HK-2 (cell line): ENCODE measurements around the gene HGD.
"Not testable (repeated sequence)": the region's sequence is repeated elsewhere in the genome, so short reads cannot be mapped to it uniquely, and the experiment has no call there.

Source experiments
- DNase-seq: peaks from one replicate; pipeline ENCODE4 v3.0.0-alpha.2; 2018; ENCODE audit not compliant: unreplicated experiment

Gene HGD, protein sequence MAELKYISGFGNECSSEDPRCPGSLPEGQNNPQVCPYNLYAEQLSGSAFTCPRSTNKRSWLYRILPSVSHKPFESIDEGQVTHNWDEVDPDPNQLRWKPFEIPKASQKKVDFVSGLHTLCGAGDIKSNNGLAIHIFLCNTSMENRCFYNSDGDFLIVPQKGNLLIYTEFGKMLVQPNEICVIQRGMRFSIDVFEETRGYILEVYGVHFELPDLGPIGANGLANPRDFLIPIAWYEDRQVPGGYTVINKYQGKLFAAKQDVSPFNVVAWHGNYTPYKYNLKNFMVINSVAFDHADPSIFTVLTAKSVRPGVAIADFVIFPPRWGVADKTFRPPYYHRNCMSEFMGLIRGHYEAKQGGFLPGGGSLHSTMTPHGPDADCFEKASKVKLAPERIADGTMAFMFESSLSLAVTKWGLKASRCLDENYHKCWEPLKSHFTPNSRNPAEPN

DNA sequence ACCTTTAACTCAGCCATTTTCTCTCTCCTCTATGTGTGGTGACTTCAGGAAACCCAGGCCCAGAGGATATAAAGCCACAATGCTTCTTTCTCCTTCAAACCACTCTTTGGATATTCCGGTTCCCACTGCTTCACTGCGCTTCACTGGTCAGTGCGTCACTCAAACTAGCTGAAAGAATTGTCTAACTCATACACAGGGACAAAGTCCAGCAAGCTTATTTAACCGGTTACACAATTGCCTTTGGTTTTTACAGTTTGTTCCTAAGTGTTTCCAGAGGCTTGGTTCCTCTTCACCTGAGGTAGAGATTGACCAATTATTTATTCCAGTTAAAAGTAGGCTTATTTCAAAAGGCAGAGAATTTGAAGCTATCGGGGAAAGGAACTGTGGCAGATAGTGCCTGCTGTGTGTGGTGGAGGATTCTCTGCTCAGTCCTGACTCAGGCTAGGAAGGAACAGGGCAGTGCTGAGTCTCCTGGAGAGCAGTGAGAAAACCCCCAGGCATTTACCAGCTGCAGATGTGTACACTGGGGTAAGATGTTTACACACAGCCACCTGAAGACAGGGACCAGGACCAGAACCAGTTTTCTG lies at the start of gene HGD:
Gene HGD (minus strand): TSS at position 145 of the 587 bp plus-strand sequence. CDS start 128 bp downstream, at position 17.
- peak; percentile 57 for DNase-seq

DNA sequence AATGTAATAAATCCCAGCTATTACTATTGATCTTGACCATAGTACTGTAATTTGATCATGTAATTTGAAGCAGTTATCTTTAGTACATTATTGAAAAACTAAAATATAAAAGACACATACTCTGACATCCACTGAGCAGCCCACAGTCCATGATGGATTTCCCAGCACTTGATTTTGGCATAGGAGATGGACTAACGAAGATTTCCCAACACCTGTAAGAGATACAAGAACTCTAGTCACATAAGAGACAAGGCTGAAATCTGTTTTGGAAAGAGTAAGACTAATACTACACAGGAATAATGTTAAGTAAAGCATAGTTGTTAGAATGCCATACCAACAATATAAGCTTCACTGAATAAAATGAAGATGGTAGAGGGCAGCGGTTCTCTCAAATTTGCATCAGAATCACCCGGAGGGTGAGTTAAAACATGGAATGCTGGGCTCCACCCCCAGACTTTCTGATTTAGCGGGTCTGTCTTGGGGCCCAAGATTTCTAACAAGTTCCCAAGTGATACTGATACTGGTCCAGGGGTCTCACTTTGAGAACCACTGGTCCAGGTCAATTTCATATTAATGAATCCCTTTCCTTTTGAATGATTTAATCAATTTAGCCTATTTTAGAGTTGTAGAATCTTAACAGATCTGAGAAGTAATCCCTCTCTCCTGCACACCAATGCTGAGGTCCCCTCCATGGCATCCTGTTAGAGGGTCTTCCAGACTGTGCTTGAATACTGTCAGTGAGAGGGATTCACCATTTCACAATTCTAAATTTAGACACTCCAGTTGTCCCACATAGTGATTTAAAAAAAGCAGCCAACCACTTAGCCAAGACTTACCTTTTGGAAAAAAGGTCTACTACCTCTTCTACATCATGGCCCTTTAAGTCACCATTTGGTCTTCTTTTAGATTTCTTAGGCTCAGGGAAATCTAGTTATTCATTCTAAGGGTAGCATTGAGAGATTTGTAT lies 48.8 kb upstream of the HGD start:
- DNase-seq = no peak

DNA sequence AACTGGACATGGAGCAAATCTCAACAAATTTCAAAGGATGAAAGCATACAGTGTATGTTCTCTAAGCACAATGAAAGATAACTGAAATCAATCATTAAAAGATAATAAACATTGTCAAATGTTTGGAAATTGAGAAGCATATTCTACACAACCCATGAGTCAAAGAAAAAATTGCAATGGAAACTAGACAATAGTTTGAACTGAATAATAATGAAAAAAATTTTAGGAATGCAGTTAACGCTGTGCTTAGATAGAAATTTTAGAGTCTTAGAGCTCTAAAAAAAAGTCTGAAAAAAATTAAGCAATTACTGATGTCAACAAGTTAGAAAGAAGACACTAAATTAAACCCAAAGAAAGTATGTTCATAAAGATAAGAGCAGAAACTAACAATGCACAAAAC lies 44.8 kb upstream of the HGD start:
- no peak for DNase-seq

DNA sequence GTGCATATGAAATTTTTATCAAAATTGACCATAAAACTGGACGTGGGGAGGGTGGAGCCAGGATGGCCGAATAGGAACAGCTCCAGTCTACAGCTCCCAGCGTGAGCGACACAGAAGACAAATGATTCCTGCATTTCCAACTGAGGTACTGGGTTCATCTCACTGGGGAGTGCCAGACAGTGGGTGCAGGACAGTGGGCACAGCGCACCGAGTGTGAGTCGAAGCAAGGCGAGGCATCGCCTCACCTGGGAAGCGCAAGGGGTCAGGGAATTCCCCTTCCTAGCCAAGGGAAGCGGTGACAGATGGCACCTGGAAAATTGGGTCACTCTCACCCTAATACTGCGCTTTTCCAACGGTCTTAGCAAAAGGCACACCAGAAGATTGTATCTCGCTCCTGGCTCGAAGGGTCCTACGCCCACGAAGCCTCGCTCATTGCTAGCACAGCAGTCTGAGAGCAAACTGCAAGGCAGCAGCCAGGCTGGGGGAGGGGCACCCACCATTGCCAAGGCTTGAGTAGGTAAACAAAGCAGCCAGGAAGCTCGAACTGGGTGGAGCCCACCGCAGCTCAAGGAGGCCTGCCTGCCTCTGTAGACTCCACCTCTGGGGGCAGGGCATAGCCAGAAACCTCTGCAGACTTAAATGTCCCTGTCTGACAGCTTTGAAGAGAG lies 37.3 kb upstream of the HGD start:
- not testable (repeated sequence) for DNase-seq

DNA sequence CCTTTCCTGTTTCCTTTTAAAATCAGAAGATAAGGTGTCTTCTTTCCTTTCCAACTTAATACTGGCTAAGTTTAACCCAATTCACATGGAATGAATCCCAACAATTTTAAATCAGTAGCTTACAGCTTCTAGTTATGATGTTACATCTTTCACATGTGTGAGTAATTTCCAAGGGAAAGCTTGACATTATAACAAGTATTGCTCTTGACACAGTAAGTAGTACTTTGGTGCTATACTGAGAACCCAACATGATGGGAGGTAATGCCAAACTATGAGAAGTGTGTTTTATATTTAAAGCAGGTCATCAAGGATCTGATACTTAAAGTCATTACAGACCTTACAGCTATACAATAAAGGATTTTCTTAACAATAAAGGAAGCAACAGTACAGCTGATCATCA lies 31.2 kb upstream of the HGD start:
- no peak for DNase-seq

DNA sequence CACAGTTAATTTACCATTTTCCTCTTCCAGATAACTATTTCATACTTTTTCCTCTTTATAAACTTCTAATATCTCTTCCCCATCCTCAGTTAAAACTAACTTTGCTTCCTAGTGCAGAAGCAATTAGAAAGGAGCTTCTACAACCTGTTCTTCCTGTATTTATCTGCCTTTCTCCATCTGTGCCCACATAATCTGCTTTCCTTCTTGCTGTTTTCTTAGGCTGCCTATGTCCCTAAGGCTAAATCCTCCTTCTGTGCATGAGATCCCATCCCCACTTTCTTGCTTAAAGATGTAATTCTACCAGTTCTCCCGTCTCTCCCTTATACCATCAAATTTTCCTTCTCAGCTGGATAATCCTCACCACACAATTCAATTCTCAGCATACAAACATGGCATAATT lies 28.3 kb upstream of the HGD start:
- DNase-seq = no peak

DNA sequence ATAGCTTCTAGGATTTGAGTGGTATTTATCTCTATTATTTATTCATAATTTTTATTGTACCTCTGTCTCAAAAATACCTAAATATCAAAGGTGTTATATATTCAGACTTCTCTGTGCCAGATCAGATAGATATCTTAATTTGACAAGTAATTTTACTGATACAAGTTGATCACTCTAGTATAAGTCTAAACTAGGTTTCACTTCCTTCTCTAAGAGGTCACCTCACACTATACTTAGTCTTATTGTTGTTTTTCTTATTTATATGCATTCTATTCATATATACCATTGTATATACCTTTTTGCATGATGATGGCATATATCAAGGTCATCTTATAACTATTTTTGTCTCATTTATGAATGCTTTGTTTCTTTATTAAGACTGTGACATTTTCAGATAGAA lies 26.4 kb upstream of the HGD start:
- no peak for DNase-seq

DNA sequence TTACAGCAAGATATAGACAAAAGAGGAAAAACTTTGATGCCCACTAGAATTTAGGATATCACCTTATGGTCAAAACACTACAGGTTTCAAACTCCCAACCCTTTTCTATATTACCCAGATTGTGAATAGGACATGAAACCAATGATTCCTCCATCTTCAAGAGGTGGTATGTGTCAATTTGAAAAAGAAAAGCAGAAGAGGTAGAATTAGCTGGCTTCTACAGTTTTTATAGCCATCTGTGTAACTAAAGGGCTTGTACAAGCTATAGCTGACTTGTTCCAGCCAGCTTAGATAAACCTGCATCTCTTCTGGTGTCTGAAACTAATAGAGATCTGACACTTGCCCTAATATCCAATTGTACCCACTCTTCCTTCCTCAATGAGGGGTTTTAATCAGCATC lies 24.9 kb upstream of the HGD start:
- no peak for DNase-seq

DNA sequence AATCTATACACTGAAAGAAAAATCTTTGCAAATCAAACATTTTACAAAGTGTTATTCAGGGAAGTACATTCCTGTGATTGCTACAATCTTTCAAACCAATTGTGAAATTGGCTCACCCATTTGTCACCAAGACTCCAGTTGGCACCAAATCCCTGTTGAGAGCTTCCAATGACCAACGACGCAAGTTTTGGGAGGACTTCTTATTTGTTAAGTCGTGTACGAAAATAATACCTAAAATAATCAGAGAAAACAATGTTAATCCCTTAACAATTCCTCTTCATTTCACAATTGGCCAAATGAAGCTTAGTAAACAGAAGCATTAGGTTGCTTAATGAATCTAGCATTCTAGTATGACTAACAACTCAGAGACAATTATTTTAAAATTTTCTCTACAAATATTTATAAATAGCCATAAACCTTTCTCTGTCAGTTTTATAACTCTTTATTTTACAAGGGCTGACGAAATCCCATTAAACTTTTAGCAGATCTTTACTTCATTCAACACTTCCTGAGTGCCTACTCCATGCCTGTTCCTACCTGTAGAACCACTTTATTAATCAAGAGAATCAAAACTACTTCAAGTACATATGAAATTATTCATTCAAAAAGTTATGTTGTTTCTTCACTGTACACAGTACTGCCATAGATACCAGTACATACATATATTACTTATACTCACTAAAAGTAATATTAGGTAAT lies 24.0 kb upstream of the HGD start:
- no peak for DNase-seq

DNA sequence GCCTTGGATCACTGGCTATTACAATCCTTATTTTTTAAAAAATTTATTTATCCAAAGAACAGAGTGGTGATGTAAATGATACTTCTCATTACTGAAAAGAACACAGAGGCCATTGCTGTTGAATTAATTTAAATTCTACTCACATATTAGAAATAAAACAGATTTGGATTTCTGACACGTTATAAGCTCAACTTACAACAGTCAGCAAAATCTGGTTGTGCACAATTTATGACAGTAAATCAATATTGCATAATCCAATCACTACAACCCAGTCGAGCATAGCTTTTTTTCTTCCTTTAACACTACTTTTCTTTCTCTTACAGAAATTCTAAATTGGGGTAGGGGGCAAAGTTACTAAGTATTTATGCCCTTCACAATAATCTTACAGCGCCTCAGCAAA lies 17.3 kb upstream of the HGD start:
- DNase-seq = no peak

DNA sequence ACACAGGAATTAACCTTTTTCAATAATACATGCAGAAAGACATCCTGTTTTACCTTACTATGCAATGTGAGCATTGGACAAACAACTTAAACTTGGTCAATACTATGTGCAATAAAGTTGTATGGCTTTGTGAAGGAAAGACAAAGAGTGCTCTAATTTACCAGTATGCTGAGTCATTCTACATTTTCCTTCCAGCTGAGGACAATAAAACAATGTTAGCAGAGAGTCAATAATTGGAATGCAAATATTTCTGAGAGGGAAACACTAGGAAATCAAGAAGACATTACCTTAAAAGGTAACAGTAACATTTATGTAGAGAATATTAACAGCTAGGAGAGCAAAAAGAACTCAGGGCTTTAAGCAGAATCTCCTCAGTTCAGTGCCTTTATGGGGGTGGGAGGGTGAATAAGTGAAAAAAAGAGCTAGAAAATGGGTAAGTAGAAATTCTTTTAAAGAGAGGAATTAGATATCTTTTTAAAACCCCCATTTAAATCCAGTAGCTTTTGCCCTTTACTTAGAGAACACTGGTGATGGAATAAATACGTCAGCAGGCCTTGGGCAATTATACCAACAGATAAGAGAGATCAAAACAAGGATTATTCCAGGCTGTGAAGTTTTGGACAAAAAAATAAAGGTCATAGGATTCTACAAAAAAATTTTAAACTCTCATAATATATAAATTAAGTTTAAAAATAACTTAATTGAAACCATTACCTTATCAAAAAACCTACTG lies 11.6 kb upstream of the HGD start:
- DNase-seq = no peak

DNA sequence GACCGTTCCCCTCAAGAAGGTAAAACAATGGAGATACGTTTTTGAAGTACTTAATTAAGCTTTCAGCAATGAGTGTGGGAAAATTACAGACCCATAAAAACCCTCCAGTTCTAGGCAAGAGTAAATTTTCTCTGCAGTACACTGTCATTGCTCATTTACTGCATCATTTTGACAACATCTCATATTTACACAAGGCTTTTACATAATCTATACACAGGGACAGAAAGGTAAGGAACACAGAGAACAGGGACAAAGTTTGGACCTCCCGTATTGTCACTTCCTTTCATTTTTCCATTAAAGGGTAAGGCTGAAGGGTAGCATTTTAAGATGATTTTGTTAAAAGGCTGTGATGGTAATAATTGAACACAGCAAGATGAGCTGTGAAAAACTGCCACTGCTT lies 7.4 kb upstream of the HGD start:
- DNase-seq = no peak

DNA sequence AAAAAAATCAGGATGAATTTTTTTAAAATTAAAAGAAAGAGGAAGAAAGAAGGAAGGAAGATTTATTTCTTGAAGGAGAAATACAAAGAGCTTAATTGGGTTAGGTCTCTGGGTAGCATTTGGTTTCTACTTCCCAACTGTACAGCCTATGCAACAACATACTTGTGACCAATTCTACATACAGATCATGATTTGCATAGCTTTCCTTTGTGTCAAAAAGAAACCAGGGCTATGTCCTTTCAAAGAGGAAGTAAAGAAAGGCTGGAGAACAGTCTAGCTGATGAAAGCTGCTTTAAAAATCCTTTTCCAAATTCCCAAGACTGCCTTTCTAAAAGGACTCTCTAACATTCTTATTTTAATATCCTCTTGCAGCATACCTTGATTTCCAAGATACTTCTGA lies 6.1 kb upstream of the HGD start:
- no peak for DNase-seq

DNA sequence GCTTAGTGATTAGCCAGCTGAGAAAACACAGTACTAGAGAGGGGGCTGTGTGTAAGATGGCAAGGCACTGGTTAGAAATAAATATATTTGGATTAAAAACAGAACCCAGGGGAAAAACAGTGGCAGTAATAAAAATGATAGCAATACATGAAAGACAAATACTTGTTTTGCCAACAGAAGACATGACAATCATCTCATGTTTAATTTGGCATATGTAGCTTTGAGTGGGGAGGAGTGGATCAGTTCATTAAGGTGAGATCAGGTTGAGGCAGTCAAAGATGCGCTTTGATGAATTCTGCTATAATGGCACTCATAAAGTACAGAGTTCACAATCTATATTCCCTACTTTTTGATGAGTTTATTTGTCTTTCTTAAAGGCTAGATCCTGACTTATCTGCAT lies 3.4 kb upstream of the HGD start:
- DNase-seq = no peak

DNA sequence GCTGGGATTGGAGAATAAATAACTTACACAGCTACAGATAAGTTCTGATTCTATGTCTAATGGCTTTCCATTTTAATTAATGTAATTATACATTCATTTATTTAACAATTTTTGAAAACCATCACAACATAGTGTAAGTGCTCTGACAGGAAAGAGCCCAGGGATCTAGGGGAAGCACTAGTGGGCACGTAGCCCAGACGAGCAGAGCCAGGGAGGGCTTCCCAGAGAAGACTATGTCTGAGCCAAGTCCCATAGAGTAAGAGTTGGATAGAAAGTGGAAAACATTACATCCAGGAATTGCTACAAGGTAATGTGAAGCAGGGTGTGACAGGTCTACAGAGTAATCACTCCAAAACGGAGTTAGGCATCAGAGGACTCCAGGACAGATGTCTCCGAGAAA lies 2.9 kb upstream of the HGD start:
- no peak for DNase-seq

DNA sequence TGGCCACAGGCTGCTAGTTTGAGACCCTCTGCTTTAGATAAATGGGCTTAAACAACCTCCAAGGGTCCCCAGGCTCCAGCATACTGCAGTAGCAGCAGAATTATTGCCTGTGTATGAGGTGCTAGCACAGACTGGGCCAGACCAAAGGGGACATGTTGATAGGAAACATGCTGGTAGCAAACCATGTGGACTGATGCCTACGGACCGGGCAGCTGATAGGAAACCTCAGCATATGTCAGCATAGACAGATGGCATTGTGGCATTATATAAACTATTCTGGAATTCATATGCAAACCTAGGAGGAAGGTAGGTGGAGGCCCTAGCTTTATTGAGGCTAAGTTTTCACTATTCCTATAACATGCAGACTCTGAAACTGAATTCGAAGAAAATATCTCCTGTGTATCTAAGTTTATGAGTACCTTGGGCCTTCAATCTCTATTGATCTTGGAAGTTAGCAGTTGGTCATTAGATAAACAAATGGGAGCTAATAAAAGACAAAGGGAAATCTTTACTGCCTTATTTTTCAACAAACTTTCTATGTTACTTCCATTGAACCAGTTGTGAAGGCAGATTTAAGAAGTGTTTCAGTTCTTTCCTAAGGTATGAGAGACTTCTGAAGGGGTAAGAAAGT lies 1.7 kb upstream of the HGD start:
- DNase-seq = no peak

DNA sequence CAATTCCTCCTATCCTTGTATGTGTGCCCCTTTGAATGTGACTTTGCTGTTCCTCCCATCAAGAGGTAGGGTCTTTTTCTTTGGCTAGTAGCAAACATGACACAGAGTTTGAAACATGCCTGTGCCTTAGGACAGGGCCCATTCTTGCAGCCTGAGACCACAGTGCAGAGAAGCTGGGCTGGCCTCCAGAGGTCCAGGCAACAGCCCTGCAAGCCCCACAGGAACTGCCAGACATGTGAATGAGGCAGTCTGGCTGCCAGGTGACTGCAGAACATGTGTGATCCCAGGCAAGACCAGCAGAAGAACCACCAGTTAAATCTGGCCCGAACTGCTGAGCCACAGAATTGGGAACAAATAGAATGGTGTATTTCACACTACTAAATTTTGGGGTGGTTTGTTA lies 1.2 kb upstream of the HGD start:
- no peak for DNase-seq

DNA sequence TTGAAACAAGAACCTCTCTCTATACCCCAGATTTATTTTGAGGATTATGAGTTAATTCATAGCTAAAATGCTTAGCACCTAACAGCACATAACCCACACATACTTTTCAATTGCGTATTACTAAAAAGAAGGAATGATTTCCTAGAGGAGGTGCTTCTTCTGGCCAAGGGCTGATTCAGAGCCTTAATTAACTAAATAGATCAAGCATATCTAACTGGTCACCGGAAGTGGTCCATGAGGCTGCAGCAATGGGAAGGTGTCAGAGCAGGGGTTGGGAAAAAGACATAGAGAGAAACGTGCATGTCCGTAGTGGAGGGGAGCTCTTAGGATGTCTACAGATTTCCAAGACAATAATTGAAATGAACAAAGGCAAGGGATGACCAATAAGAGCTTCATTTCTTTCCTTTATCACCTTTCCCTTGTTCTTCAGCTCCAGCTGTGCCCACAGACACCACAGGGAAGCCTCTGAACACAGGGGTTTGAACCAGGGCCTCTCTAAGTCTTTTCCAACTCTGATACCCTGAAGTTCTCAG lies 467 bp downstream of the HGD start:
- DNase-seq = peak; percentile 41

DNA sequence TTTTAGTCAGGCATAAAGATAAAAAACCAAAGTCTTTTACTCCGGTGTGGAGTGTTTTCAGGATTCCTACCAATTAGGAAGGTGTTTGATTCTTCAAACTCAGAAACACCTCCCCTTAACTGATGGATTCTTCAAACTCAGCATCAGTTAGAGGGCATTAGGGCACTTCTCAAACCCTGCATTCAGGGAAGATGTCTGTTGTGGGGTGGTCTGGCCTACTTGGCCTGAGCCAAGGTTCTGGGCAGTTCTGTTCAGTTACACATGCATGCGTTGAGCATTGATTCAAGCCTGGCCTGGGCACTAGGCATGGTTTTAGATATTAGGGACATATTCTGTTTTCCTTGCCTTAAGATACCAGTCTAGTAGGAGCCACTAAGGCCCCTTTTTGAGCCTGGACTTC lies 1.0 kb downstream of the HGD start:
- no peak for DNase-seq
